HG03521 (cell line): ENCODE results near the gene UEVLD.

Source experiments
- ATAC-seq: cut with Tn5 transposase; IDR thresholded peaks from one replicate; pipeline ENCODE4 v1.9.1; 2021; ENCODE audit warnings: mild to moderate bottlenecking, moderate library complexity; ENCODE audit not compliant: unreplicated experiment

Gene UEVLD

GRCh38 chr11:18590571-18590970 lies 2.0 kb upstream of the UEVLD start:
- no peak for ATAC-seq

GRCh38 chr11:18581825-18582224 lies 6.7 kb downstream of the UEVLD start:
- no peak for ATAC-seq

GRCh38 chr11:18580113-18580766 lies 8.3 kb downstream of the UEVLD start:
- no peak for ATAC-seq

GRCh38 chr11:18578975-18579598 lies 9.4 kb downstream of the UEVLD start:
- peak; percentile 45 for ATAC-seq

GRCh38 chr11:18575361-18575760 lies 13.2 kb downstream of the UEVLD start:
- no peak for ATAC-seq

DNA sequence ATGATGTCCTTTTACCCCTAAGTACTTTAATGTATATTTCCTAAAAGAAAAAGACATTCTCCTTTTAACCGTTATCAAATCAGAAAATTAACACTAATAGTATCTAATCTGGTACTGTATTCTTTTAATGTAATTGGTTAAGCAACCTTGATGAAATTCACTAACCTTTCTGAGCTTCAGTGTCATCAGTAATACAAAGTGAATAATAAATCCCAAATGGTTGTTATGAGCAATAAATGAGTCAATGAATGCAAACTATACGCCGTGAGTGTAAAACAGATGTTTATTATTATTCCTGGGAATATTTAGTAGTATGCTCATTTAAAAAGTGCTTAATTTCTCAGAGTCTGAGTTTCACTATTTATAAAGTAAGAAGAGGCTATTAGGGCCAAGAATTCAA lies 21.5 kb downstream of the UEVLD start:
- ATAC-seq: no peak

DNA sequence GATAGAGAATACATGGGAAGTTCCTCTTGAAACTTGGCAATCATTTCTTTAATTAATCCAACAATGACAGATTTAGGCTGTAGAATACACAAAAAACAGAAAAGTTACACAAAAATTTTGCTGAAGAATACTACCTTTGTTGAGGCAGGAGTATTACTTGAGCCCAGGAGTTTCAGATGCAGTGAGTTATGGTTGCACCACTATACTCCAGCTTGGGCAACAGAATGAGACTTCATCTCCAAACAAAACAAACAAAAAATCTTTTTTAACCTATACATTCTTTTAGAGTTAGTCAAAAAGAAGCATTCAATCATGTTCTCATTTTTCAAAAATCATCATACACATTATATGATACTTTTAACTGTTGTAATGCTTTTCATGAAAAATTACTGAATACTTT lies 22.1 kb downstream of the UEVLD start:
- no peak for ATAC-seq

DNA sequence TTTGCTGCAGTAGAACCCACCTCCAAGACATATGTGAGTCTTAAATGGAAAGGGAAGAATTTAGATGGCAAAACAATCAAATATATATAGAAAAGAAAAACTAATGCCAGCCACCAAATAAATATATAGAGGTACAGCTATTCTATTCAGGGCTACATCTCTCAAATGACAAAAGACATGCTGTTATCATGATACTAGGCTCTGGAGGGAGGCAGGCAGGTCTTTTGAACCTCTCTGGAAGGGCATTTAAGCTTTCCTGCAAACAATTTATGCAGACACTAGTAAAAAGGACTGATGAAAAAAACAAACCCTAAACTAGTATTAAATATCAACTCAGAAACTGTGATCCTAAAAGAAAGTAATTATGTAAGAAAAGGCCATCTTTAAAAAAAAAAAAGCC lies 24.4 kb downstream of the UEVLD start:
- ATAC-seq: no peak

DNA sequence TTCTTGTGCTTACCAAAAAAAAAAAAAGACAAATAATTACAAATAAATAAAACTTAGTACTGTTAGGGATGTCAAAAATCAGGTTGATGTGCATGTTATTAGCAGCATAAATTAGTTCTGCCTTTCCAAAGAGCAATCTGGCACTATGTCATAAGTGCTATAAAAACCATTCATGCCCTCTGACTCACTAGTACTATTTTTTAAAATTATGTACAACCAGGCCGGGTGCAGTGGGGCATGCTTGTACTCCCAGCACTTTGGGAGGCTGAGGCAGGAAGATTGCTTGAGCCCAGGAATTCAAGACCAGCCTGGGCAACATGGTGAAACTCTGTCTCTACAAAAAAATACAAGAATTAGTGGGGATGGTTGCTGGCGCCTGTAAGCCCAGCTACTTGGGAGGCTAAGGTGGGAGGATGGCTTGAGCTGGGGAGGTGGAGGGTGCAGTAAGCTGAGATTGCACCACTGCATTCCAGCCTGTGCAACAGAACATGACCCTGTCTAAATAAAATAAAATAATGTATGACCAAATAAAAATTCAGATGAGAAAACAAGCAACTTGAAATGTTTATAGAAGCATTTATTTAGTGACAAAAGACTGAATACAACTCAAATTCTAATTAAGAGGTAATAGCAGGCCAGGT lies 25.3 kb downstream of the UEVLD start:
- ATAC-seq: no peak

DNA sequence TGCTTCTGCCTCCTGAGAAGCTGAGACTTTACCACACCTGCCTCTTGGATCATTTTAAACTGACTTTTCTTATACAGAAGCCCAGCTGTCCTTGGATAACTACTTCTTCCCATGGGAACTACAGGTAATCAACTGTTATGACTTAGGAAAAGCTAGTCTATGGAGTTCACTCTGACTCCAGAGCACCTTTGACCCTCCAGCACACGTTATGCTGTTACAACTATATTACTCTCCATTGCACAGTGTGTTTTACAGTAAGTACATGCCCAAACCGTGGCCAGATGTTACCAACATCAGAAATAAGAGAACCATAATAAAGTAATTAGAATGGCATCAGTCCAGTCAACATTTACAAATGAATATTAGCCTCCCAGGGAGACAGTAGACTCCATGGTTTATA lies 40.5 kb downstream of the UEVLD start:
- ATAC-seq: no peak

DNA sequence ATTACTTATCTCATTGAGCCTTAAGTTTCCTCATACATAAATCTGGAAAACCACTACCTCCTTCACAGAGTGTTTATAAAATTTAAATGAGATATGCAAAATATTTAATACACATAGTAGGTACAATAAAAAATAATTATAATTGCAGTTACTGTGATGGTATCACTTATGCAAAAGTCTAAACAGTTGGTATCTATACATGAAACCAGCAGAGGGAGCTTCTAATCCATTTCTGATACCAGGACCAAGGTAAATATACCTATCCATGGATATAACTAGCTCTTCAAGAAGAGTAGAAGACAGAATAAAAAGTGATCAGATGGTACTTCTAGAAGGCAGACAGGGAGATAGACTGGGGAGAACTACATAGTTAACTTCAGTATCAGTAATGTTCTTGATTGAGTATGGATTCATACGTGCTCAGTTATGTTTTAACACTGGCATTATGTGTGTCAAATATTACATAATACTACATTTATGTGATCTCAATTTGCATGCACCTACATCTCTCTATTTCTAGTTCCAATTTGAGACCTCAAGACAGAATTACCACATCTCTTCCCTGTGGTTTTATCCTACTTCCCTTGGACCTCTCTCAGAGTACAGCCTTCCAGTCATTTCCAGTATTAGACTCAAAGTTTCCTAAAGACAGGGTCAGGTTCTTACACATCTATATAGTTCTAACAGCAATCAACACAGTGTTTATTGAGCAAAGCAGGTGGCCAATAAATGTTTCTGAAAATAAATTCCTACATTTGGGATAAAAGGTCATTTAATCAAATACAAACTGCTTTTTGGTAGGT lies 48.1 kb downstream of the UEVLD start:
- no peak for ATAC-seq

GRCh38 chr11:18536209-18536608 lies 52.3 kb downstream of the UEVLD start:
- ATAC-seq: no peak

- ATAC-seq: no peak
Measured at GRCh38 chr11:18534245-18534644, 54.3 kb downstream of the UEVLD start.

DNA sequence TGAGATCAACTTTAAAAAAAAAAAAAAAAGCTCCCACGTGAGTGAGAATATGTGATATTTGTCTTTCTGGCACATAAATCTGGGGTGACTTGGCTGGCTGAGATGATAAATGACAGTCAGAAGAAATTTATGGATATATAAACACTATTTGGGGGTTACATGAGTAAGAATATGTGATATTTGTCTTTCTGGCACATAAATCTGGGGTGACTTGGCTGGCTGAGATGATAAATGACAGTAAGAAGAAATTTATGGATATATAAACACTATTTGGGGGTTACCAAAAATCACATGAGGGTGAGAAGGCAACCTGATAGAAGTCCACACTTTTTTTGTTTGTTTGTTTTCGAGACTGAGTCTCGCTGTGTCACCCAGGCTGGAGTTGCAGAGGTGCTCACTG lies 55.2 kb downstream of the UEVLD start:
- ATAC-seq: no peak

DNA sequence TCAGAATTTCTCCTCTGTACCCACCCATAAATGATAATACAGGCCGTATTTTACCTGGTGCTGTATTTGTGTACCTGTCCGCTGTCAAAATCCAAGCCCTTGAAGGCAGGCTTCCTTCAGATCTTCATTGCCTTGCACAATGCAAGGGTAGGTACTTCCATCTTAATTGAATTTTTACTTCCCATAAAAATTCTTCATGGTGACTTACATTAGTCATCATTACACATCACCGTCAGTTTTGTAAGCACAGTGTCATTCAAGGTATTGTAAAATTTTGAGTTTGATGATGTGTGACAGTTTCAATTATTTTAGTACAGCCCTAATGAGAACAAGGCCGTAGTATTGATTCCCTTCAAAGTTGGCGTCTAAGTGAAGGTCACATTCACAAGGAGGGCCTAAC lies 61.0 kb downstream of the UEVLD start:
- no peak for ATAC-seq

GRCh38 chr11:18526521-18527296 lies 61.8 kb downstream of the UEVLD start, which contains the start of gene TSG101:
Gene TSG101 (minus strand): TSS chr11:18526942. CDS start chr11:18526816, 126 bp downstream.
- peak; percentile 91 for ATAC-seq

GRCh38 chr11:18526130-18526520 lies 62.4 kb downstream of the UEVLD start:
- ATAC-seq: no peak

- ATAC-seq: no peak
Measured at GRCh38 chr11:18524248-18524647, 64.3 kb downstream of the UEVLD start.

GRCh38 chr11:18523084-18523483 lies 65.5 kb downstream of the UEVLD start:
- ATAC-seq: no peak

GRCh38 chr11:18522388-18522787 lies 66.1 kb downstream of the UEVLD start:
- no peak for ATAC-seq

- no peak for ATAC-seq
Measured at GRCh38 chr11:18521122-18521521, 67.4 kb downstream of the UEVLD start.
